Measurements from ENCODE around the gene NLRP7. TPM values are rescaled to one million over a fixed set of nuclear protein-coding genes. Genes with fewer than 3 reads are reported as not detected.
"Not testable (repeated sequence)": the region's sequence is repeated elsewhere in the genome, so short reads cannot be mapped to it uniquely, and the experiment has no call there.

The NLRP7 gene
- total RNA-seq, 6 experiments from 2014 or later, result not detected

DNA sequence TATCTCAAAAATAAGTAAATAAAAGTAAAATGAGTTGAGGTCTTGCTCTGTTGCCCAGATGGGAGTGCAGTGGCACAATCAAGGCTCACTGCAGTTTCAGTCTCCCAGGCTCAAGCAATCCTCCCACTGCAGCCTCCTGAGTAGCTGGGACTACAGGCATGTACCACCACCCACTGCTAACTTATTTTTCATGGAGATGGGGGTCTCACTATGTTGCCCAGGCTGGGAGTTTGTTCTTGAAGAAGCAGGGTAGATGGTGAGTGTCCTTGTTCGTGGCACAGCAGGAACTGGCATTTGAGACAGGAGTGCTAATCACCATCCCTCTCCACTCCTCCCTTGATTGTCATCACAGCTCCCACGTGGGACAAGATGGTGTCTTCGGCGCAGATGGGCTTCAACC lies 22.3 kb upstream of the NLRP7 start:
- Histone ChIP-seq H3K4me3 (no peak overlapping the region), H3K4me1 (no peaks in the 10 kb centered on the region), H3K27ac (no peak overlapping the region), H3K27me3 (no peaks in the 10 kb centered on the region), H3K9me3 (no peaks in the 10 kb centered on the region), H3K36me3 (no peaks in the 10 kb centered on the region)
- 80% methylated on average over 3 of the region's 4 CpGs for WGBS (ENCODE audit: insufficient coverage, low coverage, low lambda C conversion rate, missing lambda C conversion rate)
- intact Hi-C loops (cut with DNase I), result no loop called here
- ATAC-seq, result no peak
- no peak for DNase-seq
- TF ChIP-seq, protein P1, sequence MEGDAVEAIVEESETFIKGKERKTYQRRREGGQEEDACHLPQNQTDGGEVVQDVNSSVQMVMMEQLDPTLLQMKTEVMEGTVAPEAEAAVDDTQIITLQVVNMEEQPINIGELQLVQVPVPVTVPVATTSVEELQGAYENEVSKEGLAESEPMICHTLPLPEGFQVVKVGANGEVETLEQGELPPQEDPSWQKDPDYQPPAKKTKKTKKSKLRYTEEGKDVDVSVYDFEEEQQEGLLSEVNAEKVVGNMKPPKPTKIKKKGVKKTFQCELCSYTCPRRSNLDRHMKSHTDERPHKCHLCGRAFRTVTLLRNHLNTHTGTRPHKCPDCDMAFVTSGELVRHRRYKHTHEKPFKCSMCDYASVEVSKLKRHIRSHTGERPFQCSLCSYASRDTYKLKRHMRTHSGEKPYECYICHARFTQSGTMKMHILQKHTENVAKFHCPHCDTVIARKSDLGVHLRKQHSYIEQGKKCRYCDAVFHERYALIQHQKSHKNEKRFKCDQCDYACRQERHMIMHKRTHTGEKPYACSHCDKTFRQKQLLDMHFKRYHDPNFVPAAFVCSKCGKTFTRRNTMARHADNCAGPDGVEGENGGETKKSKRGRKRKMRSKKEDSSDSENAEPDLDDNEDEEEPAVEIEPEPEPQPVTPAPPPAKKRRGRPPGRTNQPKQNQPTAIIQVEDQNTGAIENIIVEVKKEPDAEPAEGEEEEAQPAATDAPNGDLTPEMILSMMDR (IDR thresholded peaks at IDR 0.05), result no peak
- TF ChIP-seq POLR2A (IDR thresholded peaks at IDR 0.05), result no peak

DNA sequence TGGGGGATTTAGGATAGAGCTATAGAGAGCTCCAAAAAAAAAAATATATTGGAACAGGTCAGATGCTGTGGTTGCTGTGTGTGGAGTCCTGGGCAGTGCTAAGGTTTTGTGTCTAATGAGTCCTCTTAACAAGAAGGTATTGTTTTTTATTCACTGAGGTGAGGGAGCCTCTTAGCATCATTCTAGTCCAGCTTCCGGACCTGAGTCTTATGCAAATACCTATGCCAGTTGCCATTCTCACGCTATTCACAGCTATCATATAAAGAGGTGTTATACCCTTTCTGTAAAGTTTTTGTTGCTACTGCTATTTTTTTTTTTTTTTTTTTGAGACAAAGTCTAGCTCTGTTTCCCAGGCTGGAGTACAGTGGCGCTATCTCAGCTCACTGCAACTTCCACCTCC lies 20.3 kb upstream of the NLRP7 start:
- intact Hi-C loops (cut with DNase I), result no loop called here
- no peaks in the 10 kb centered on the region for H3K27me3 ChIP-seq
- ATAC-seq (no peak), DNase-seq (no peak)
- no peak overlapping the region for H3K4me3 ChIP-seq
- no peak overlapping the region for H3K27ac ChIP-seq
- H3K36me3 ChIP-seq, result no peaks in the 10 kb centered on the region
- TF ChIP-seq POLR2A (IDR thresholded peaks at IDR 0.05), result no peak
- TF ChIP-seq, protein P1 (IDR thresholded peaks at IDR 0.05), result no peak
- 46% methylated on average over 3 of the region's 3 CpGs for WGBS (ENCODE audit: insufficient coverage, low coverage, low lambda C conversion rate, missing lambda C conversion rate)
- H3K4me1 ChIP-seq, result no peaks in the 10 kb centered on the region
- no peaks in the 10 kb centered on the region for H3K9me3 ChIP-seq

DNA sequence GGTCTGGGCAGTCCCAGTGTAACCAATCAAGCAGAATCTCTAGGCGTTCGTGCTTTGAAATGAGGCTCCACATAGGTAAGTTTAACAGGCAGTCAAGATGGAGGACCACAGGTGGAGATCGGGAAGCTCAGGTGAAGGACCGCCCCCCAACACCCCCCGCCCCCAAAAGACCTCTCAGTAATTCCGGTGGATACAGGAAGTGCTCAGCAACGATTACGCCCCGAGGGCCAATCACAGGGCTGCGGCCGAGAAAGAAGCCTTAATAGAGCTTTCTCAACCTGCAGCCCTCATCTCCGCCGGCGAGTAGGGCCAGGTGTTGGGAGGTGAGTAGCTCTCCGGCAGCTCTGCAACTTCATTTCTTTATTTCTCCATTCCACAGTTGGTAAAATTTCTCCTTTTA lies 17.7 kb upstream of the NLRP7 start:
- H3K9me3 ChIP-seq; ATAC-seq; H3K4me1 ChIP-seq; DNase-seq; H3K36me3 ChIP-seq; H3K27me3 ChIP-seq; H3K27ac ChIP-seq; H3K4me3 ChIP-seq; intact Hi-C loops (cut with DNase I): not testable (repeated sequence)
- 69% methylated on average over 2 of the region's 15 CpGs for WGBS (ENCODE audit: insufficient coverage, low coverage, low lambda C conversion rate, missing lambda C conversion rate)

DNA sequence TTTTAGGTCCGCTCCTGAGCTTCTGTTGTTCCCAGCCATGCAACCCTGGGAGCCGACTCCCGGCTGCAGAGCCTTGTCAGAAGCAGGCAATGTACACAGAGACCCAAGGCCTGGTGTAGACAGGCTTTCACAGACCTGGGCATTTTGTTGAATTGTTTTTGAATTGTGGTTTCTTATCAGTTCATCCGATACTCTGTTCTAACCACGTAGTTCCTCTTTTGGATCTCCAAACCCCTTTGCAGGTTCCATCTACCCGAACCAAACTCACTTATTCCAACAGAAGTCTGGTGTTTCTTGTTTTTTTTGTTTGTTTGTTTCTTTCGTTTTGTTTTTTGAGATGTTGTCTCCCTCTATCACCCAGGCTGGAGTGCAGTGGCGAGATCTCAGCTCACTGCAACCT lies 12.5 kb upstream of the NLRP7 start:
- intact Hi-C loops (cut with DNase I), result no loop called here
- Histone ChIP-seq H3K9me3 (no peaks in the 10 kb centered on the region), H3K27me3 (no peaks in the 10 kb centered on the region), H3K27ac (no peak overlapping the region), H3K4me1 (no peaks in the 10 kb centered on the region), H3K4me3 (no peak overlapping the region), H3K36me3 (no peaks in the 10 kb centered on the region)
- DNase-seq (no peak), ATAC-seq (no peak)
- 40% methylated on average over 8 of the region's 8 CpGs for WGBS (ENCODE audit: insufficient coverage, low coverage, low lambda C conversion rate, missing lambda C conversion rate)
- TF ChIP-seq, protein P1 (IDR thresholded peaks at IDR 0.05), result no peak
- no peak for TF ChIP-seq POLR2A (IDR thresholded peaks at IDR 0.05)

DNA sequence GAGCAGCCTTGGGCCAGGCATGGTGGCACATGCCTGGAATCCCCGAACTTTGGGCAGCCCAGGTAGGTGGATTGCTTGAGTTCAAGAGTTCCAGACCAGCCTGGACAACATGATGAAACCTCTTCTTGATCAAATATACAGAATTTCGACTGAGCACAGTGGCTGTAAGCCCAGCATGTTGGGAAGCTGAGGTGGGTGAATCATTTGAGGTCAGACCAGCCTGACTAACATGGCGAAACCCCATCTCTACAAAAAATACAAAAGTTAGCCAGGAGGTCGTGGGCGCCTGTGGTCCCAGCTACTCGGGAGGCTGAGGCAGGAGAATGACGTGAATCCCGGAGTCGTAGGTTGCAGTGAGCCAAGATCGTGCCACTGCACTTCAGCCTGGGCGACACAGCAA lies 8.0 kb upstream of the NLRP7 start:
- TF ChIP-seq POLR2A (IDR thresholded peaks at IDR 0.05), result no peak
- TF ChIP-seq, protein P1 (IDR thresholded peaks at IDR 0.05), result no peak
- Histone ChIP-seq H3K4me3 (no peak overlapping the region), H3K27ac (no peak overlapping the region), H3K4me1 (no peaks in the 10 kb centered on the region), H3K9me3 (no peaks in the 10 kb centered on the region), H3K36me3 (no peaks in the 10 kb centered on the region), H3K27me3 (no peaks in the 10 kb centered on the region)
- 66% methylated on average over 6 of the region's 11 CpGs for WGBS (ENCODE audit: insufficient coverage, low coverage, low lambda C conversion rate, missing lambda C conversion rate)
- DNase-seq (no peak), ATAC-seq (no peak)
- intact Hi-C loops (cut with DNase I), result no loop called here

DNA sequence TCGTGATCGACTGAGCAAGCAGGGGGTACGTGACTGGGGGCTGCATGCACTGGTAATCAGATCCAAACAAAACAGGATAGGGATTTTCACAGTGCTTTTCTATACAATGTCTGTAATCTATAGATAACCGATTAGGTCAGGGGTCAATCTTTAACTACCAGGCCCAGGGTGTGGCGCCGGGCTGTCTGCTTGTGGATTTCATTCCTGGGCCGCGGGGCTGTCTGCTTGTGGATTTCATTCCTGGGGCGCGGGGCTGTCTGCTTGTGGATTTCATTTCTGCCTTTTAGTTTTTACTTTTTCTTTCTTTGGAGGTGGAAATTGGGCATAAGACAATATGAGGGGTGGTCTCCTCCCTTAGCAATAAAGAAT lies 6.0 kb upstream of the NLRP7 start:
- DNase-seq; intact Hi-C loops (cut with DNase I); H3K4me3 ChIP-seq; H3K27me3 ChIP-seq; H3K4me1 ChIP-seq; H3K27ac ChIP-seq; H3K36me3 ChIP-seq; ATAC-seq; H3K9me3 ChIP-seq: not testable (repeated sequence)
- 71% methylated on average over 10 of the region's 10 CpGs for WGBS (ENCODE audit: insufficient coverage, low coverage, low lambda C conversion rate, missing lambda C conversion rate)
